K562 (cell line): ENCODE data around the gene DLGAP5. TPM values are rescaled to one million over a fixed set of nuclear protein-coding genes. Genes with fewer than 3 reads are reported as not detected.

Source experiments
- CBFB ChIP-seq: sonication (generic); formaldehyde crosslinking; IDR thresholded peaks from 2 replicates; pipeline ENCODE4 v1.4.0; 2020; ENCODE audit warnings: mild to moderate bottlenecking, missing genetic modification reagents
- ERF ChIP-seq: fragments of 450-650 bp; formaldehyde crosslinking; IDR thresholded peaks from 2 replicates; pipeline ENCODE4 v1.4.0; 2020; ENCODE audit warnings: mild to moderate bottlenecking, mixed read lengths
- ESRRA ChIP-seq: fragments of 450-650 bp; IDR thresholded peaks from 2 replicates; pipeline ENCODE4 v1.6.1; 2014; ENCODE audit warnings: low read depth, mild to moderate bottlenecking, moderate library complexity, borderline replicate concordance
- GABPA ChIP-seq: fragments of 200-800 bp; sonication (Bioruptor generic); conservative IDR thresholded peaks from 2 replicates; pipeline ENCODE4 v1.6.1; 2016; ENCODE audit warnings: low read depth, missing genetic modification characterization, missing compliant biosample characterization
- HIVEP1 ChIP-seq: fragments of 250-450 bp; sonication (Bioruptor Pico); IDR thresholded peaks from 2 replicates; pipeline ENCODE4 v1.4.0; 2020; ENCODE audit warnings: mild to moderate bottlenecking
- KAT8 ChIP-seq: fragments of 450-650 bp; IDR thresholded peaks from 2 replicates; pipeline ENCODE4 v1.6.1; 2016; ENCODE audit warnings: low read depth, mild to moderate bottlenecking
- MAFG ChIP-seq: fragments of 450-650 bp; conservative IDR thresholded peaks from 2 replicates; pipeline ENCODE4 v1.6.1; 2016; ENCODE audit warnings: missing genetic modification characterization, missing compliant biosample characterization
- MAFK ChIP-seq: IDR thresholded peaks from 2 replicates; pipeline ENCODE4 v1.6.1; 2011; ENCODE audit warnings: low read length, improper control_type of control experiment
- MAZ ChIP-seq, 2 experiments: fragments of 450-650 bp in 1 of 2; sonication (generic) in 1 of 2; formaldehyde crosslinking; IDR thresholded peaks in 1 of 2; conservative IDR thresholded peaks in 1 of 2; 2 replicates each; pipeline versions ENCODE4 v1.4.0 to v1.5.0; 2020; ENCODE audit warnings: mild to moderate bottlenecking in 1 of 2, missing genetic modification reagents in 1 of 2
- MTA3 ChIP-seq: fragments of 450-650 bp; formaldehyde crosslinking; IDR thresholded peaks from 2 replicates; pipeline ENCODE4 v1.6.1; 2017; ENCODE audit warnings: mild to moderate bottlenecking, borderline replicate concordance
- NFRKB ChIP-seq: fragments of 450-650 bp; IDR thresholded peaks from 2 replicates; pipeline ENCODE4 v1.6.1; 2016; ENCODE audit warnings: low read depth
- NRF1 ChIP-seq, 2 experiments: fragments of 450-650 bp; IDR thresholded peaks in 1 of 2; conservative IDR thresholded peaks in 1 of 2; 2 replicates each; pipeline ENCODE4 v1.6.1; 2014; ENCODE audit warnings: mild to moderate bottlenecking in 2 of 2
- PHB2 ChIP-seq: fragments of 450-650 bp; IDR thresholded peaks from 2 replicates; pipeline ENCODE4 v1.6.1; 2017; ENCODE audit warnings: low read depth
- PTRF ChIP-seq: fragments of 450-650 bp; IDR thresholded peaks from 2 replicates; pipeline ENCODE4 v1.6.1; 2016; ENCODE audit warnings: mild to moderate bottlenecking, missing genetic modification characterization, missing compliant biosample characterization
- SMAD4 ChIP-seq: fragments of 250-450 bp; sonication (Bioruptor Pico); conservative IDR thresholded peaks from 2 replicates; pipeline ENCODE4 v1.8.0; 2021; ENCODE audit warnings: inconsistent platforms, mild to moderate bottlenecking, moderate library complexity
- SMARCE1 ChIP-seq: fragments of 450-650 bp; IDR thresholded peaks from 2 replicates; pipeline ENCODE4 v1.7.1; 2016; ENCODE audit warnings: mild to moderate bottlenecking
- SOX6 ChIP-seq: fragments of 450-650 bp; IDR thresholded peaks from 2 replicates; pipeline ENCODE4 v1.6.1; 2014; ENCODE audit warnings: mild to moderate bottlenecking
- TAF7 ChIP-seq: fragments of 450-650 bp; IDR thresholded peaks from 2 replicates; pipeline ENCODE4 v1.6.1; 2016; ENCODE audit warnings: missing genetic modification characterization, missing compliant biosample characterization
- TCF3 ChIP-seq: sonication (generic); formaldehyde crosslinking; IDR thresholded peaks from 2 replicates; pipeline ENCODE4 v1.4.0; 2020; ENCODE audit warnings: mild to moderate bottlenecking, missing genetic modification reagents
- XRCC5 ChIP-seq: fragments of 200-400 bp; formaldehyde crosslinking; IDR thresholded peaks from 2 replicates; pipeline ENCODE4 v1.6.1; 2017; ENCODE audit warnings: low read depth, mild to moderate bottlenecking, low read length
- ZFX ChIP-seq: sonication (generic); formaldehyde crosslinking; IDR thresholded peaks from 2 replicates; pipeline ENCODE4 v1.8.0; 2022; ENCODE audit warnings: mild to moderate bottlenecking, missing genetic modification reagents, moderate library complexity
- ZNF384 ChIP-seq: IDR thresholded peaks from 2 replicates; pipeline ENCODE4 v1.6.1; 2012; ENCODE audit warnings: low read depth, low read length, improper control_type of control experiment
- ZNF589 ChIP-seq: fragments of 200-800 bp; sonication (Bioruptor generic); IDR thresholded peaks from 2 replicates; pipeline ENCODE4 v1.6.1; 2016; ENCODE audit warnings: low read depth, missing genetic modification characterization, missing compliant biosample characterization
- ZNF699 ChIP-seq: fragments of 250-450 bp; sonication (Bioruptor Pico); IDR thresholded peaks from 2 replicates; pipeline ENCODE4 v1.8.0; 2021; ENCODE audit warnings: mild to moderate bottlenecking, moderate library complexity; ENCODE audit not compliant: insufficient replicate concordance
- ZNF76 ChIP-seq: fragments of 250-450 bp; sonication (Bioruptor Pico); IDR thresholded peaks from 2 replicates; pipeline ENCODE4 v1.4.0; 2020; ENCODE audit warnings: mild to moderate bottlenecking, moderate library complexity, borderline replicate concordance
- polyA plus RNA-seq, 8 experiments: library from polyadenylated mRNA; depleted of rRNA in 4 of 8; stranded (reverse) in 5 of 8; unstranded in 3 of 8; fragments of >200 nt; fragmentation: Nextera tagmentation in 2 of 8; fragmentation: Illumina TruSeq in 1 of 8; extraction: Ambion mirVana in 2 of 8; extraction: Trizol in 1 of 8; gene quantifications; 2 replicates each; pipeline versions ENCODE4 v1.2.1 to v1.2.3, GENCODE V29; 2011 to 2014; ENCODE audit warnings: inconsistent platforms in 1 of 8, missing spikeins in 1 of 8
- total RNA-seq, 7 experiments: library from RNA; depleted of rRNA in 6 of 7; stranded (reverse); fragments of >200 nt in 6 of 7; fragmentation: Illumina TruSeq in 2 of 7; extraction: Trizol in 2 of 7; gene quantifications; 2 replicates each; pipeline versions ENCODE4 v1.2.1 to v1.2.3, GENCODE V29; 2011 to 2021; ENCODE audit warnings: low replicate concordance in 1 of 7
- TF ChIP-seq, protein P1 (sequence below): IDR thresholded peaks from 2 replicates; pipeline ENCODE4 v1.6.1; 2012; ENCODE audit warnings: low read depth, low read length, improper control_type of control experiment, borderline replicate concordance
- TF ChIP-seq, protein P2 (sequence below): fragments of 200-800 bp; sonication (Bioruptor generic); IDR thresholded peaks from 2 replicates; pipeline ENCODE4 v1.6.1; 2017; ENCODE audit warnings: missing genetic modification characterization, missing compliant biosample characterization

Gene DLGAP5
- total and polyA plus RNA-seq, 9 of the 15 experiments (the other 6 are each of a cell fraction or from before 2014, with no cell fraction given): 39.1 to 80.0 (median 59.9) TPM

DNA sequence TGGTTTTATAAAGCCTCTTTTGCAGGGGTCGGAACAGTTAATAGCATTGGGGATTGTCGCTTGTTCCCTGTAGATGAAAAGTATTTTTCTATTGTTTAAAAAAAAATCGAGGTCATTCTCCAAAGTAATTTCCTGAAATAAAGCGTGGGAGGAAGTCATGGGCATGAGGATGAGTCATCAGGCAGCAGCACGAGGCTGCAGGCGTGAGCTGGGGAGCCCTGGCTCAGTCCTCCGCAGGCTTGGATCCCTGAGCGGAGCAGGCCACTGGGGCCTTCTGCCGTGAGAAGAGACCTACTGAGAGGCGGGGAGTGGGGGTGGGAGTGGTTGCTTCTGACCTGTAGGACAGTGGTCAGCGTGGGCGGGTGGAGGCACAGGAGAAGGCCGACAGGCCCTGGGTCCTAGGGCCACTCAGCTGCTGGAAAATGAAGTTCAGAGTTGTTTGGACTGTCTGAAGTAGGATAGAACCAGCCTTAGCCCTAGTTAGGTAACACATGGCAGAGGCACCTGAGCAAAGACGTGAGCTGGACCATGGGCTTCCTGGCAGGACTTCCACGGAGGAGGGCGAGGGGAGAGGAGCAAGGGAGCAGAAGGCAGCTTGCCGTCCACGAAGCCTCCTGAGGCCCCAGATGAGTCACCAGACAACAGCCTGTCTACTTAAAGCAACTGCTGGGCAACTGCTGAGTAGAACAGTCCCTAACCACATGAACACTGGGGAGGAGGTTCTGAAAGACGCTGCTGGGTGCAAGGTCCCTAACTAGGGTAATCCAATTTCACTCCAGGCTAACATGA lies 83.4 kb downstream of the DLGAP5 start (continued):
- TF ChIP-seq, protein P1, sequence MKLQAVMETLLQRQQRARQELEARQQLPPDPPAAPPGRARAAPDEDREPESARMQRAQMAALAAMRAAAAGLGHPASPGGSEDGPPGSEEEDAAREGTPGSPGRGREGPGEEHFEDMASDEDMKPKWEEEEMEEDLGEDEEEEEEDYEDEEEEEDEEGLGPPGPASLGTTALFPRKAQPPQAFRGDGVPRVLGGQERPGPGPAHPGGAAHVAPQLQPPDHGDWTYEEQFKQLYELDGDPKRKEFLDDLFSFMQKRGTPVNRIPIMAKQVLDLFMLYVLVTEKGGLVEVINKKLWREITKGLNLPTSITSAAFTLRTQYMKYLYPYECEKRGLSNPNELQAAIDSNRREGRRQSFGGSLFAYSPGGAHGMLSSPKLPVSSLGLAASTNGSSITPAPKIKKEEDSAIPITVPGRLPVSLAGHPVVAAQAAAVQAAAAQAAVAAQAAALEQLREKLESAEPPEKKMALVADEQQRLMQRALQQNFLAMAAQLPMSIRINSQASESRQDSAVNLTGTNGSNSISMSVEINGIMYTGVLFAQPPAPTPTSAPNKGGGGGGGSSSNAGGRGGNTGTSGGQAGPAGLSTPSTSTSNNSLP: peak; percentile 30; the same call in 1 of the 2 replicates
- TF ChIP-seq ZNF384 (peak; percentile 58; the same call in 1 of the 2 replicates), ZNF589 (peak; percentile 93), PHB2 (no peak), MTA3 (0 out of 2 replicates have a peak, but pooled peaks have one; percentile 32), NRF1 (conservative IDR thresholded peaks at IDR 0.05 in 1 of 2, IDR thresholded peaks at IDR 0.05 in 1 of 2) (peak in 1 of 2 experiments; percentile 24; a peak in 1 of 4 replicates), GABPA (0 out of 2 replicates have a peak, but pooled peaks have one; percentile 26), SMAD4 (peak; percentile 89), ZNF76 (CRISPR knock-in tag) (peak; percentile 78; the same call in 1 of the 2 replicates), MAFG (tag) (0 out of 2 replicates have a peak, but pooled peaks have one; percentile 23), KAT8 (no peak), MAFK (no peak), CBFB (CRISPR knock-in tag) (0 out of 2 replicates have a peak, but pooled peaks have one; percentile 22), HIVEP1 (CRISPR knock-in tag) (0 out of 2 replicates have a peak, but pooled peaks have one; percentile 52), TCF3 (CRISPR knock-in tag) (no peak), PTRF (tag) (no peak), ERF (CRISPR knock-in tag) (no peak), NFRKB (peak; percentile 69; the same call in 1 of the 2 replicates), XRCC5 (no peak), ZNF699 (peak; percentile 19), SMARCE1 (peak; percentile 74), TAF7 (0 out of 2 replicates have a peak, but pooled peaks have one; percentile 19), MAZ (CRISPR knock-in tag; conservative IDR thresholded peaks at IDR 0.05 in 1 of 2, IDR thresholded peaks at IDR 0.05 in 1 of 2) (peak; percentile 40 to 63; a peak in 2 of 4 replicates), ZFX (CRISPR knock-in tag) (peak; percentile 91), ESRRA (no peak), SOX6 (0 out of 2 replicates have a peak, but pooled peaks have one; percentile 23)
- TF ChIP-seq, protein P2, sequence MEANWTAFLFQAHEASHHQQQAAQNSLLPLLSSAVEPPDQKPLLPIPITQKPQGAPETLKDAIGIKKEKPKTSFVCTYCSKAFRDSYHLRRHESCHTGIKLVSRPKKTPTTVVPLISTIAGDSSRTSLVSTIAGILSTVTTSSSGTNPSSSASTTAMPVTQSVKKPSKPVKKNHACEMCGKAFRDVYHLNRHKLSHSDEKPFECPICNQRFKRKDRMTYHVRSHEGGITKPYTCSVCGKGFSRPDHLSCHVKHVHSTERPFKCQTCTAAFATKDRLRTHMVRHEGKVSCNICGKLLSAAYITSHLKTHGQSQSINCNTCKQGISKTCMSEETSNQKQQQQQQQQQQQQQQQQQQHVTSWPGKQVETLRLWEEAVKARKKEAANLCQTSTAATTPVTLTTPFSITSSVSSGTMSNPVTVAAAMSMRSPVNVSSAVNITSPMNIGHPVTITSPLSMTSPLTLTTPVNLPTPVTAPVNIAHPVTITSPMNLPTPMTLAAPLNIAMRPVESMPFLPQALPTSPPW (CRISPR knock-in tag): peak; percentile 55
